A673 (cell line): ENCODE results near the gene FBXO42. TPM values are rescaled to one million over a fixed set of nuclear protein-coding genes. Genes with fewer than 3 reads are reported as not detected.

Source experiments
- BruUV-seq: library from RNA; stranded (reverse); fragments of 400-500 nt; replicated peaks from 2 replicates; lab custom pipeline; 2021; lab: Mats Ljungman, UMichigan
- CTCF ChIA-PET: fragments of 300-600 bp; sonication (Branson Sonifier 250); formaldehyde crosslinking; loops from one replicate; lab custom pipeline; 2022; ENCODE audit warnings: antibody characterized with exemption; lab: Charles Lee
- POLR2A ChIA-PET: fragments of 300-600 bp; sonication (Branson Sonifier 250); formaldehyde crosslinking; loops from one replicate; lab custom pipeline; 2022; ENCODE audit warnings: antibody characterized with exemption; ENCODE audit not compliant: low non-redundant PET; lab: Charles Lee
- DNase-seq: peaks from one replicate; pipeline ENCODE4 v3.0.0-alpha.2; 2015; ENCODE audit warnings: low spot score
- H3K27ac ChIP-seq: fragments of 200-600 bp; sonication (generic); 2 replicates; pipeline ENCODE4 v1.5.1; 2016; ENCODE audit warnings: mixed run types, low read depth, mild to moderate bottlenecking, mixed read lengths, antibody characterized with exemption, low read length; ENCODE audit not compliant: poor library complexity, severe bottlenecking
- H3K27me3 ChIP-seq: fragments of 200-600 bp; sonication (generic); replicated peaks from 2 replicates; pipeline ENCODE4 v1.6.1; 2017; ENCODE audit warnings: mixed run types, low read depth, mild to moderate bottlenecking, mixed read lengths, antibody characterized with exemption, low read length; ENCODE audit not compliant: insufficient read depth, poor library complexity
- H3K36me3 ChIP-seq: fragments of 200-600 bp; sonication (generic); 2 replicates; pipeline ENCODE4 v1.6.1; 2016; ENCODE audit warnings: mixed run types, mild to moderate bottlenecking, mixed read lengths, antibody characterized with exemption, low read length; ENCODE audit not compliant: insufficient read depth, poor library complexity, severe bottlenecking
- H3K4me1 ChIP-seq: fragments of 200-600 bp; sonication (generic); 2 replicates; pipeline ENCODE4 v1.6.1; 2017; ENCODE audit warnings: mixed run types, mild to moderate bottlenecking, mixed read lengths, antibody characterized with exemption, low read length; ENCODE audit not compliant: insufficient read depth, poor library complexity, severe bottlenecking
- H3K4me3 ChIP-seq: fragments of 200-600 bp; sonication (generic); 2 replicates; pipeline ENCODE4 v1.5.1; 2016; ENCODE audit warnings: low read depth, mixed run types, mild to moderate bottlenecking, mixed read lengths, low read length; ENCODE audit not compliant: poor library complexity, severe bottlenecking
- H3K9me3 ChIP-seq: fragments of 200-600 bp; sonication (generic); 2 replicates; pipeline ENCODE4 v1.6.1; 2016; ENCODE audit warnings: mixed run types, low read depth, mild to moderate bottlenecking, mixed read lengths, antibody characterized with exemption, low read length; ENCODE audit not compliant: poor library complexity, severe bottlenecking
- EZH2 ChIP-seq: fragments of 200-600 bp; sonication (generic); IDR thresholded peaks from 2 replicates; pipeline ENCODE4 v1.6.1; 2017; ENCODE audit warnings: borderline replicate concordance, low read depth, mild to moderate bottlenecking, mixed read lengths, antibody characterized with exemption, low read length; ENCODE audit not compliant: poor library complexity, severe bottlenecking
- intact Hi-C: fragments of 100-400 bp; cut with micrococcal nuclease; formaldehyde crosslinking; loops from one replicate; pipeline ENCODE4 v1.10.0; 2022; ENCODE audit not compliant: unreplicated experiment
- total RNA-seq: library from RNA; stranded (reverse); gene quantifications from 2 replicates; pipeline ENCODE4 v1.2.3, GENCODE V29; 2021
- TF ChIP-seq, protein P1 (sequence below): fragments of 300-800, 200-600 bp; sonication (generic); conservative IDR thresholded peaks from 2 replicates; pipeline ENCODE4 v1.5.1; 2017; ENCODE audit warnings: low read depth, mild to moderate bottlenecking, antibody characterized with exemption, low read length, moderate library complexity, mixed read lengths

FBXO42 gene
- total RNA-seq, 1 experiment from 2014 or later, result 19.5 TPM

GRCh38 chr1:16298653-16299052 lies 53.6 kb downstream of the FBXO42 start:
- Histone ChIP-seq H3K9me3 (no peaks in the 10 kb centered on the region), H3K27me3 (no peaks in the 10 kb centered on the region), H3K36me3 (peaks cover 11% of the 10 kb centered on the region), H3K4me1 (no peaks in the 10 kb centered on the region), H3K27ac (no peak overlapping the region), H3K4me3 (no peak overlapping the region)
- POLR2A ChIA-PET, result no interaction called here
- no peak for DNase-seq
- CTCF ChIA-PET, result interaction anchor here (1.0 kb wide), 1 partner anchor 107 kb away, joined by 4 read pairs; no protein-coding TSS in a partner anchor
- TF ChIP-seq, protein P1, sequence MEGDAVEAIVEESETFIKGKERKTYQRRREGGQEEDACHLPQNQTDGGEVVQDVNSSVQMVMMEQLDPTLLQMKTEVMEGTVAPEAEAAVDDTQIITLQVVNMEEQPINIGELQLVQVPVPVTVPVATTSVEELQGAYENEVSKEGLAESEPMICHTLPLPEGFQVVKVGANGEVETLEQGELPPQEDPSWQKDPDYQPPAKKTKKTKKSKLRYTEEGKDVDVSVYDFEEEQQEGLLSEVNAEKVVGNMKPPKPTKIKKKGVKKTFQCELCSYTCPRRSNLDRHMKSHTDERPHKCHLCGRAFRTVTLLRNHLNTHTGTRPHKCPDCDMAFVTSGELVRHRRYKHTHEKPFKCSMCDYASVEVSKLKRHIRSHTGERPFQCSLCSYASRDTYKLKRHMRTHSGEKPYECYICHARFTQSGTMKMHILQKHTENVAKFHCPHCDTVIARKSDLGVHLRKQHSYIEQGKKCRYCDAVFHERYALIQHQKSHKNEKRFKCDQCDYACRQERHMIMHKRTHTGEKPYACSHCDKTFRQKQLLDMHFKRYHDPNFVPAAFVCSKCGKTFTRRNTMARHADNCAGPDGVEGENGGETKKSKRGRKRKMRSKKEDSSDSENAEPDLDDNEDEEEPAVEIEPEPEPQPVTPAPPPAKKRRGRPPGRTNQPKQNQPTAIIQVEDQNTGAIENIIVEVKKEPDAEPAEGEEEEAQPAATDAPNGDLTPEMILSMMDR, result no peak
- no peak for TF ChIP-seq EZH2
- BruUV-seq, result no TSS peak
- intact Hi-C loops, result no loop called here

DNA sequence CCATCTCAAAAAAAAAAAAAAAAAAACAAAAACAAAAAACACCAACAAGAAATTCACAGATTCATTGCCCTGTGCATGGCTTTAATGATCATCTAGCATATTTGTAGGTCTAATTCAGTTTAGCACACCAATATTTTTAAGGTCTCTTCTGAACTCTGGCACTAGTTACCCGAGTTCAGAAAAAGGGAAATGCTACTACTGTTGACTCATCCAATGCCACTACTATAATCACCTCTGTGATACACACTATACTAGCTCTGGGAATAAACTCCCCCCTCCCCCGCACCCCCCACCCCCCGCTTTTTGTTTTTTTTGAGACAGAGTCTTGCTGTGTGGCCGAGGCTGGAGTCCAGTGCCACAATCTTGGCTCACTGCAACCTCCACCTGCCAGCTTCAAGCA lies 55.6 kb downstream of the FBXO42 start:
- no peak for DNase-seq
- no TSS peak for BruUV-seq
- Histone ChIP-seq H3K4me3 (no peak overlapping the region), H3K36me3 (peaks cover 4% of the 10 kb centered on the region), H3K9me3 (no peaks in the 10 kb centered on the region), H3K27me3 (no peaks in the 10 kb centered on the region), H3K4me1 (no peaks in the 10 kb centered on the region), H3K27ac (no peak overlapping the region)
- POLR2A ChIA-PET, result no interaction called here
- CTCF ChIA-PET, result no interaction called here
- TF ChIP-seq, protein P1, result no peak
- TF ChIP-seq EZH2, result no peak
- intact Hi-C loops, result no loop called here

DNA sequence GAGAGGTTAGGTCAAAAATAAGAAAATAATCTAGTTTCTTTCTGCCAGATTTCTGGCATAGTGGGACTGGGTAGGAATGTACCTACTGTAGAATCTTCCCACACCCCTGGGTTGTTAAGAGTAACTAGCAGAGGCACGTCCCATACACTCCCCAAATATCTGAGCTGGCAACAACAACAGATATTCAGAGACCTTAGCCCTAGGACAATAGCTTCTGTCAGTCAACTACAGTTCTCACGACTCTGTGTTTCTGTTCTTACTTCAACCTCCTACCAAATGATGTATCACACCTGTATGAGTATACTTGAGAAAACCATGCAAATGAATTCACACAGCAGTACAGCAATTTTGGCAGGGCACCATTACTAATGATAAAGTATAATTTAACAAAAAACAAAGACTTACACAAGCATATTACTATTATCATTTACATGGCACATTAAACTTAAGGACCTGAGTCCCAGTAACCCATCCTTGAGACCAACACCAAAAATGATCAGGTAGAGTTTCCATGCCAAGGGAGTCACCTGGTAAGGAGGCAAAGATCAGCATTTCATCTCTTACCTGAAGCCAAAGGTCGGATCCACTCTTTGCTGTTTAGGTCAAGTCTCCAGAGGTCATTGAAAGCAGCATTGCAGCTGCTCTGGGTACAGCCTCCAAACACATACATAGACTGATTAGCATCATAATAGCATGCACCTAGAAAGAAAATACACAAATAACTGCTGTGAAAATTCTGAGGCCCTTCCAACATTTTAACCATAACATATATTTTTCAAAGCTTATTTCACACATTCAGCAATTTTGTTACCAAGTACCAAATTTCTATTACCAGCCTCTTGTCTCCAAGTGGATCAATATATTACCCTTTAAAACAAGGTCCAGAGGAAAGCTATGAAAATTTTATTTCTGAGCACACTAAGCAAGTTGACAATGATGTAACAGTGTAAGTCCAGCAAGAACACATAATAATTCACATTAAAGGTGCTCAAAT lies 57.8 kb downstream of the FBXO42 start:
- ChIA-PET CTCF (interaction anchor here (0.6 kb wide), 1 partner anchor 19 kb away, joined by 5 read pairs; no protein-coding TSS in a partner anchor), POLR2A (no interaction called here)
- Histone ChIP-seq H3K36me3 (no peaks in the 10 kb centered on the region), H3K9me3 (no peaks in the 10 kb centered on the region), H3K4me1 (no peaks in the 10 kb centered on the region), H3K27me3 (no peaks in the 10 kb centered on the region), H3K4me3 (no peak overlapping the region), H3K27ac (no peak overlapping the region)
- no peak for DNase-seq
- intact Hi-C loops, result no loop called here
- no peak for TF ChIP-seq EZH2
- TF ChIP-seq, protein P1, result no peak
- no TSS peak for BruUV-seq
